HepG2 (cell line): ENCODE measurements around the gene RIT2. TPM values are rescaled to one million over a fixed set of nuclear protein-coding genes. Genes with fewer than 3 reads are reported as not detected.

Experiments used
- RFXAP ChIP-seq: sonication (generic); formaldehyde crosslinking; IDR thresholded peaks from 2 replicates; pipeline ENCODE4 v1.4.0; 2020; ENCODE audit warnings: missing genetic modification reagents, borderline replicate concordance
- TBP ChIP-seq: sonication (generic); formaldehyde crosslinking; IDR thresholded peaks from 2 replicates; pipeline ENCODE4 v1.5.0; 2020; ENCODE audit warnings: missing genetic modification reagents
- TBX3 ChIP-seq: fragments of 450-650 bp; IDR thresholded peaks from 2 replicates; pipeline ENCODE4 v1.6.1; 2017; ENCODE audit warnings: antibody characterized with exemption, mild to moderate bottlenecking, inconsistent platforms, borderline replicate concordance
- ZNF136 ChIP-seq: sonication (generic); formaldehyde crosslinking; IDR thresholded peaks from 2 replicates; pipeline ENCODE4 v1.8.1; 2022; ENCODE audit warnings: low read depth, mild to moderate bottlenecking, moderate library complexity, missing genetic modification reagents
- polyA plus RNA-seq, 8 experiments: library from polyadenylated mRNA; depleted of rRNA in 3 of 8; stranded (reverse) in 7 of 8; unstranded in 1 of 8; fragments of >200 nt; fragmentation: Illumina TruSeq in 4 of 8; extraction: Trizol in 4 of 8; gene quantifications; 2 replicates each; pipeline versions ENCODE4 v1.2.1 to v1.2.3, GENCODE V29; 2011 to 2016; ENCODE audit warnings: low read depth in 4 of 8, missing spikeins in 1 of 8, mixed read lengths in 1 of 8; ENCODE audit not compliant: insufficient read depth in 1 of 8
- total RNA-seq, 5 experiments: library from RNA; depleted of rRNA; stranded (reverse); fragments of >200 nt; fragmentation: Illumina TruSeq; extraction: Trizol; gene quantifications; 2 replicates each; pipeline ENCODE4 v1.2.3, GENCODE V29; 2016; ENCODE audit warnings: low read depth in 1 of 5
- TF ChIP-seq, protein P1 (sequence below), 2 experiments: sonication (generic) in 1 of 2; formaldehyde crosslinking in 1 of 2; IDR thresholded peaks; 2 replicates each; pipeline versions ENCODE4 v1.4.0 to v1.6.1; 2016 to 2020; ENCODE audit warnings: borderline replicate concordance in 1 of 2, low read depth in 1 of 2, mild to moderate bottlenecking in 1 of 2, missing genetic modification reagents in 1 of 2
- TF ChIP-seq, protein P2 (sequence below): sonication (generic); formaldehyde crosslinking; IDR thresholded peaks from 2 replicates; pipeline ENCODE4 v1.4.0; 2020; ENCODE audit warnings: mild to moderate bottlenecking, low read depth, missing genetic modification reagents
- TF ChIP-seq, protein P3 (sequence below): sonication (generic); formaldehyde crosslinking; conservative IDR thresholded peaks from 2 replicates; pipeline ENCODE4 v1.4.0; 2020; ENCODE audit warnings: missing genetic modification reagents

Gene RIT2
- total and polyA plus RNA-seq, 2 of the 13 experiments (the other 11 are each of a cell fraction or from before 2014, with no cell fraction given): not detected

DNA sequence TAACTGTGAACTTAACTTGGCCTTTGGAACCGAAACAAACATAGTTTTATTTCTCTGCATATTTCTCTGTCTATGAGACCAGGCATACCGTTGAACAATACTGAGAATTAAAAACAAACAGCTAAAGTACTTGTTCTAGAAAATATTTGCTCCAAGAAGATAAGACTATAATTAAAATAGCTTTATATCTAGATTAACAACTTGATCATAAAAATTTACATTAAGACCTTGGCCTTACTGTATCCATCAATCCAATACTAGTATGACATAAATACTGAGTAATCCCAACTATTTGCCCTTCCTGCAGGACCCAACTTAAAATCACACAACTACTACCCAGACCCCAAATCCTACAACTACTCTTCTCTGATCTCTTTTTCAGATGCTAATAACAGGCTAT, 260.9 kb downstream of the RIT2 start (continued):
- TF ChIP-seq, protein P1, sequence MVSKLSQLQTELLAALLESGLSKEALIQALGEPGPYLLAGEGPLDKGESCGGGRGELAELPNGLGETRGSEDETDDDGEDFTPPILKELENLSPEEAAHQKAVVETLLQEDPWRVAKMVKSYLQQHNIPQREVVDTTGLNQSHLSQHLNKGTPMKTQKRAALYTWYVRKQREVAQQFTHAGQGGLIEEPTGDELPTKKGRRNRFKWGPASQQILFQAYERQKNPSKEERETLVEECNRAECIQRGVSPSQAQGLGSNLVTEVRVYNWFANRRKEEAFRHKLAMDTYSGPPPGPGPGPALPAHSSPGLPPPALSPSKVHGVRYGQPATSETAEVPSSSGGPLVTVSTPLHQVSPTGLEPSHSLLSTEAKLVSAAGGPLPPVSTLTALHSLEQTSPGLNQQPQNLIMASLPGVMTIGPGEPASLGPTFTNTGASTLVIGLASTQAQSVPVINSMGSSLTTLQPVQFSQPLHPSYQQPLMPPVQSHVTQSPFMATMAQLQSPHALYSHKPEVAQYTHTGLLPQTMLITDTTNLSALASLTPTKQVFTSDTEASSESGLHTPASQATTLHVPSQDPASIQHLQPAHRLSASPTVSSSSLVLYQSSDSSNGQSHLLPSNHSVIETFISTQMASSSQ (IDR thresholded peaks at IDR 0.05; ENCODE audit: low read depth): no peak
- TF ChIP-seq, protein P1 (CRISPR knock-in tag; IDR thresholded peaks at IDR 0.05; ENCODE audit: borderline replicate concordance): no peak
- no peak for TF ChIP-seq ZNF136
- no peak for TF ChIP-seq TBX3
- TF ChIP-seq TBP (CRISPR knock-in tag): no peak
- TF ChIP-seq, protein P2, sequence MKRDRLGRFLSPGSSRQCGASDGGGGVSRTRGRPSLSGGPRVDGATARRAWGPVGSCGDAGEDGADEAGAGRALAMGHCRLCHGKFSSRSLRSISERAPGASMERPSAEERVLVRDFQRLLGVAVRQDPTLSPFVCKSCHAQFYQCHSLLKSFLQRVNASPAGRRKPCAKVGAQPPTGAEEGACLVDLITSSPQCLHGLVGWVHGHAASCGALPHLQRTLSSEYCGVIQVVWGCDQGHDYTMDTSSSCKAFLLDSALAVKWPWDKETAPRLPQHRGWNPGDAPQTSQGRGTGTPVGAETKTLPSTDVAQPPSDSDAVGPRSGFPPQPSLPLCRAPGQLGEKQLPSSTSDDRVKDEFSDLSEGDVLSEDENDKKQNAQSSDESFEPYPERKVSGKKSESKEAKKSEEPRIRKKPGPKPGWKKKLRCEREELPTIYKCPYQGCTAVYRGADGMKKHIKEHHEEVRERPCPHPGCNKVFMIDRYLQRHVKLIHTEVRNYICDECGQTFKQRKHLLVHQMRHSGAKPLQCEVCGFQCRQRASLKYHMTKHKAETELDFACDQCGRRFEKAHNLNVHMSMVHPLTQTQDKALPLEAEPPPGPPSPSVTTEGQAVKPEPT (CRISPR knock-in tag): no peak
- TF ChIP-seq, protein P3, sequence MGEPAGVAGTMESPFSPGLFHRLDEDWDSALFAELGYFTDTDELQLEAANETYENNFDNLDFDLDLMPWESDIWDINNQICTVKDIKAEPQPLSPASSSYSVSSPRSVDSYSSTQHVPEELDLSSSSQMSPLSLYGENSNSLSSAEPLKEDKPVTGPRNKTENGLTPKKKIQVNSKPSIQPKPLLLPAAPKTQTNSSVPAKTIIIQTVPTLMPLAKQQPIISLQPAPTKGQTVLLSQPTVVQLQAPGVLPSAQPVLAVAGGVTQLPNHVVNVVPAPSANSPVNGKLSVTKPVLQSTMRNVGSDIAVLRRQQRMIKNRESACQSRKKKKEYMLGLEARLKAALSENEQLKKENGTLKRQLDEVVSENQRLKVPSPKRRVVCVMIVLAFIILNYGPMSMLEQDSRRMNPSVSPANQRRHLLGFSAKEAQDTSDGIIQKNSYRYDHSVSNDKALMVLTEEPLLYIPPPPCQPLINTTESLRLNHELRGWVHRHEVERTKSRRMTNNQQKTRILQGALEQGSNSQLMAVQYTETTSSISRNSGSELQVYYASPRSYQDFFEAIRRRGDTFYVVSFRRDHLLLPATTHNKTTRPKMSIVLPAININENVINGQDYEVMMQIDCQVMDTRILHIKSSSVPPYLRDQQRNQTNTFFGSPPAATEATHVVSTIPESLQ (CRISPR knock-in tag): no peak
- TF ChIP-seq RFXAP: no peak
